GM21576 (cell line): ENCODE data around the gene HDAC4.

ENCODE experiments used
- ATAC-seq: cut with Tn5 transposase; IDR thresholded peaks from one replicate; pipeline ENCODE4 v1.9.1; 2021; ENCODE audit warnings: mild to moderate bottlenecking, moderate library complexity; ENCODE audit not compliant: unreplicated experiment

Gene HDAC4

DNA sequence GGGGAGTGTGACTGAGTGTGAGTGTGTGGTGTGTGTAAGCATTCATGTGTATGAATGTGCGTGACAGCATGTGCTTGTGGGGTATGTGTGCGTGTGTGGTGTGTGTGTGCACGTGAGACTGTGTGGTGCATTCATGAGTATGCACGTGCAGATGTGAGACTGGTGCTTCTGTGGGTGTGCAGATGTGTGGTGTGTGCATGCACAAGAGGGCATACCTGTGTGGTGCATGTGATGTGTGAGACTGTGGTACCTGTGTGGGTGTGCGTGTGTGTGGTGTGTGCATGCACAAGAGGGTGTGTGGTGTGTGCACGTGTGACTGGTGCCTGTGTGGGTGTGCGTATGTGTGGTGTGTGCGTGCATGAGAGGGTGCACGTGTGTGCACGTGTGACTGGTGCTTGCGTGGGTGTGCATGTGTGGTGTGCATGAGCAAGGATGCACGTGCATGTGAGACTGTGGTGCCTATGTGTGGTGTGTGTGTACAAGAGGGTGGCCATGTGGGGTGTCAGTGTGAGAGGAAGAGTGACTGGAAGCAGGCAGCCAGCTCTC is 339.6 kb downstream of the HDAC4 start:
- no peak for ATAC-seq

GRCh38 chr2:239060676-239061075 is 340.1 kb downstream of the HDAC4 start:
- no peak for ATAC-seq

DNA sequence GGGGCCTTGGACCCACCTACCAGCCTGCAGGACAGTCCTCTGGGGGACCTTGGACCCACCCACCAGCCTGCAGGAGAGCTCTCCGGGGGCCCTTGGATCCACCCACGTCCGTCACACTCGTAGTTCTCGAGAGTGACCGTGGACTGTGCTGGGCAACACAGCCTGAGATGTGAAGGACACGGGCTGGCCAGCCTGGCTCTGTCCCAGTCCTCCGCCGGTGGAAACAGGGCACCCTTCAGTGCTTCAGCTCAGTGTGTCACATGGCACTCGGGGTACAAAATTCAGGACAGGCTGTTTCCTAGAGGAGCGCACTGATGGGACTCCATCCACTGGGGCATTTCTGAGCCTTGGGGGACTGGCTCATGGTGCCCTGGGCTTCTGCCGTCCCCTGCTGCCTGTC is 341.0 kb downstream of the HDAC4 start:
- ATAC-seq: no peak

- ATAC-seq: no peak
These were observed 342.1 kb downstream of the HDAC4 start for GRCh38 chr2:239058766-239059165.

GRCh38 chr2:239057533-239057932 is 343.3 kb downstream of the HDAC4 start:
- no peak for ATAC-seq

DNA sequence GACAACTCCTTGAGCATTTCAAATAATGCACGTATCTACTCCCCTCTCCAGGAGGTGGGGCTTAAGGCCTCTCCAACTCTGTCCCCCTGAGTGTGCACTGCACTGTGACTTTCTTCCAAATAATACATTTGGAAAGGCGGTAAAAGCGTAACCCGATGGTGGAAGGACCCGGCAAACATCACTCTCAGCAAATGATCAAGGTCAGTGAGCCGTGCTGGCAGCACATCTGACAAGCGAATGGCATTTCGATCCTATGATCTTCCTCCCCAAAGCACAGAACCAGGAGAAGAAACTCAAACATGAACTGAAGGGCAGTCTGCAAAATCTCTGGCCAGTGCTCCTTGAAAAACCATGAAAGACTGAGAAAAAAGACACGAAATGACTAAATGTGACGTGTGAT is 344.2 kb downstream of the HDAC4 start:
- ATAC-seq: no peak

GRCh38 chr2:239055756-239056493 is 344.9 kb downstream of the HDAC4 start:
- no peak for ATAC-seq

DNA sequence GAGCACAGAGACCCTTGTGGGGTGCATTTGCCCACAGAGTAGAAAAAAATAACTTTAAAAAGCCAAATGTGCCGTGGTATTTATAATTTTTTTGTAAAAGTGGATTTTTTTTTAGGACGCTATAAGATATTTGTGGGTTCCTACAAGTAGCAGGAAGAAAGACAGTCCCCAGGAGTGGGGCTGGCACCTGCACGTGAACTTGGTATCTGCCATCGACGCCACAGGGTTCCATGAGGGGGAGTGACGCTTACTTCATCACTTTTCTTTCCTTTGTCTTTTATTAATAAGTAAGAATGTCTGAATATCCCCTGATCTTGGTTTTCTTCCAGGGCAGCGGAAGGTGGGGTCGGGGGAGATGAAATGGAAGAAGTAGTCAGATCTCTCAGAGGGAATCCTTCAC is 345.9 kb downstream of the HDAC4 start:
- ATAC-seq: no peak

- no peak for ATAC-seq
These were observed 346.9 kb downstream of the HDAC4 start for GRCh38 chr2:239053801-239054503.

DNA sequence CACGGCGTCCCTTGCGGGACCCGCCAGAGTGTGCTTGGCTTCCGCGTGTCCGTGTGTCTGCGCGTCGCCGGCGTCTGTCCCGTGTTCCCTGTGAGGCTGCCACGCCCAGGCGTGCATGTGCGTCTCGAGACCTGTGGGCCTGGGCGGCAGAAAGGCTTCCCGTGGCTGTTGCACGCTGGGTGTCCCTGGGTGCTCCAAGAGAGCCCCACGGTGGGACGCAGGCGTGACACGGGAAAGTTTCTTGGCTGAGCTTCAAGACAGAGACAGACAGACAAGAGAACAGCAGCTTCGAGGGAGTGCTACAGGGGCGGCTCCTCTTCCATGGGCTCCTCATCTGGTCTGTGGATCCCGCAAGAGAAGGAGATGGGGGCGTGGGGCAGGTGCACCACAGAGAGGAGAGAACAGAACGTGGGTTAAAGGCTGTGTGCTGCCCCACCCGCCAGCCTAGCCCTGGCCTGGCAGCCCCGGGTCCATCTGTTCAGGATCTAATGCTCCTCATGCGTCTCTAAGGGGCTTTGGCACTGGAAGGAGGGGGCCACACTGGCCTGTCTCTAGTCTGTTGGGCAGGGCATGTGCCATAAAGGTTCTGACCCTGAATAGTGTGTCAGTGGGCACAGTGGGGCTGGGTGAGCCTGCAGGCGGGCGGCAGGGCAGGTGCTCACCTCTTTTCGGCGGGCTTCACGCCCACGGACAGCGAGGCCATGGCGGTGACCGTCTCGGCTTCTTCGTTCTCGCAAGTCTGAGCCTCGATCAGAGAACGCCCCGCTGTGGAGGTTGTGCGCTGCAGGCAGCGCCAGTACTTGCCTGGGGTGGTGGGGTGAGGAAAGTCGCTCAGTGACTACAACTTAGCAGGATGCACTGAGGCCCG is 347.8 kb downstream of the HDAC4 start:
- ATAC-seq: no peak

DNA sequence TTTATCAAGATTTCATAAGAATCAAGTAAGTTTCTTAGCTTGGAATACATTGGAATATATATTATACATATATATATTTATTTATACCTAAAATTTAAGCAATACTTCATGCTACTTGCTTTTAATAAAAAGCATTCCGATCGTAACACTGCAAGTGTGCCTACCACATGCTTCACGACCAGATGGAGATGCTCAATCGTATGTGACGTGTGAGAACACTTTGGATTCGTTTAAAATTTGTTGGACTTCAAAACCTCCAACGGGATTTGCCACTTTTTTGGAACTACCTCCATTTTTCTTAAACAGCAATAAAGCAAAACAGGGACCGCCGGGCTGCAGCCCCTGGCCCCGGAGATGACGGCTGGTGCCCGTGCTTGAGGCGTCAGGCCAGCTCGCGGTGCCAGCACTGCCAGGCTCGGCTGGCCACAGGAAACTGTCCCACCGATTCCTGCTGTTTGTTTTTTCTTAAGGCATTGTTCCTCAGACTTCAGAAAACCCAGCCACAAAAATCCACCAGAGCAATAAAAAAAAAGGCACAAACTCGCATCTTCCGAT is 348.9 kb downstream of the HDAC4 start:
- no peak for ATAC-seq

- ATAC-seq: no peak
These were observed 350.6 kb downstream of the HDAC4 start for GRCh38 chr2:239050252-239050649.

GRCh38 chr2:239049421-239050251 is 351.2 kb downstream of the HDAC4 start:
- ATAC-seq: no peak

GRCh38 chr2:239048736-239049135 is 352.1 kb downstream of the HDAC4 start:
- ATAC-seq: no peak

GRCh38 chr2:239047861-239048260 is 353.0 kb downstream of the HDAC4 start:
- no peak for ATAC-seq

GRCh38 chr2:239047420-239047819 is 353.4 kb downstream of the HDAC4 start:
- ATAC-seq: no peak

GRCh38 chr2:239046822-239047221 is 354.0 kb downstream of the HDAC4 start:
- ATAC-seq: no peak

- ATAC-seq: no peak
These were observed 356.5 kb downstream of the HDAC4 start for GRCh38 chr2:239044336-239044735.

DNA sequence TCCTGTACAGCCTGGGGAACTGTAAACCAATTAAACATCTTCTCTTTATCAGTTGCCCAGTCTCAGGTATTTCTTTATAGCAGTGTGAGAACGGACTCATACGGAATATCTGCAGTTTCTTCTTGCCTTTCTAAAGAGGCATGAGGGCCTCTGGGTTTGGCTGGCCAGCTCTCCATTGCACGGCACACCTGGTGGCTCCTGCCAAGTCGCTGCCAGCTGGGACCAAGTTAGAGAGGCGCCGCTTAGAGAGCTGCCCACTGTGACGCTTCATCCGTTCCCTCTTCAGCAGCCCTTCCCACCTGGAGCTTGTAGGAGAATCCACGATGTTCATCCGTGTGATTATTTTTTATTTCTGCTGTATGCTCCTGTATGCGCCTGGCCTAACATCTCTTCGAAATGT is 357.5 kb downstream of the HDAC4 start:
- ATAC-seq: no peak
